ENCODE results near the gene LIG1. TPM values are rescaled to one million over a fixed set of nuclear protein-coding genes. Genes with fewer than 3 reads are reported as not detected.
A peak's percentile ranks its signal among the peaks of the same experiment; 100 is the strongest.

The LIG1 gene
- 200 and 204 TPM in 2 replicates for total RNA-seq (2021)
- percentile 78 among the genes with signal in this experiment for Bru-seq, nascent RNA
- percentile 82 among the genes with signal in this experiment for BruChase-seq, experiment 1, labeled RNA remaining after a 2-hour chase
- percentile 88 among the genes with signal in this experiment for BruChase-seq, experiment 2, labeled RNA remaining after a 6-hour chase
- long read RNA-seq, transcript LIG1-201 (28 exons, 3,384 nt), result major isoform, 150 of 330 reads
- long read RNA-seq, partial matches to known transcripts, result 51 of 330 reads
- long read RNA-seq, other reads (novel, unspliced or antisense), result 124 of 330 reads

DNA sequence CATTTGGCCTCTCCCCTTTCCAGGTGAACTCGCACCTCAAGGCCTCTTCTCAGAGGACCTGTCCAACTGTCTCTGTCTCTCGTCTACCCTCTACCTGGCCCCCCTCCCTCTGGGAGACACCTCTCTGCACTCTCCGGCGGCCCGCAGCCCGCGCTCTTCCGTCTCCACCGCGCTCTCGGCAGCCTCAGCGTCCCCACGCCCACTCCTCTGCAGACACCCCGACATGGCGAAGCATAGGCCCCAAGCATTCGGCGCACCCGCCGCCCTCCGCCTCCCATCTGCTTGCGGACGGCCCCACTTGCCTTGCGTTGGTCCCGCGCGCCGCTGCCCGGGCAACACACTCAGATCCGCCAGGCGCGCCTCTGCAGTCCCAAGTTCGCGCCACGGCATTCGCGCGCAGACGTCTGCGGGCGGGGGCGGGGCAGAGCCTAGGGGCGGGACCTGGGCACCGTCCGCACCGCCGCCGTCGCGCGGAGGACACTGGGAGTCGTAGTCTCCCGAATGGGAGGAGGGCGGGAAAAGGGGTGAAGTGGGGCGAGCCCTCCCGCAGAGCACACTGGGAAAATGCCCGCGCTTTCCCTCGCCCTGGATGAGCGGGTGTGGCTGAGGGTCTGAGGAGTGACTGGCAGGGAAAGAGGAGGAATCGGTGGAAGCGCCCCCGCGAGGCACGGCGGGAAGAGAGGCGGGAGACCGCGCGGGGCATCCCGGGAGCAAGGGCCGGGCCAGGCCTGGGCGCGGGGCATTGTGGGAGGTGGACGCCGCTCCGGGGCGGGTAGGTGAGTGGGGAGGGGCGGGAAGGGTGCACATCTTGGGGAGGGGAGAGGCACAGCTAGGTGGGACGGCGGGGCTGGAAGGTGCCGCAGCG, at the start of gene LIG1, which contains the start of gene ZSWIM9:
LIG1 (minus strand) TSS at position 406 of the 865 bp plus-strand sequence. CDS start 4,778 bp downstream, outside the sequence.
ZSWIM9 (plus strand) TSS at position 742 of the 865 bp plus-strand sequence. CDS start 1,123 bp downstream, outside the sequence.
- Histone ChIP-seq H3K4me3 (ENCODE audit: low read depth, low read length, poor library complexity, severe bottlenecking) (peak within 1 kb of the TSS; percentile 100), H3K27me3 (replicated peaks; ENCODE audit: insufficient read depth, low read depth, low read length, poor library complexity) (no peaks in the 10 kb centered on the region), H3K36me3 (ENCODE audit: insufficient read depth, low read length, poor library complexity, severe bottlenecking) (peaks cover 24% of the 10 kb centered on the region), H3K4me1 (ENCODE audit: insufficient read depth, low read length, poor library complexity, severe bottlenecking) (peaks cover 20% of the 10 kb centered on the region), H3K27ac (ENCODE audit: low read depth, low read length, poor library complexity, severe bottlenecking) (peak within 1 kb of the TSS; percentile 99), H3K9me3 (ENCODE audit: low read depth, low read length, poor library complexity, severe bottlenecking) (no peaks in the 10 kb centered on the region)
- intact Hi-C loops (cut with micrococcal nuclease; ENCODE audit: unreplicated experiment), result no loop called here
- DNase-seq (ENCODE audit: low spot score), result peak; percentile 97
- CTCF ChIA-PET, result interaction anchor here (0.7 to 1.0 kb wide), 3 partner anchors 33 to 577 kb away, joined by 4 to 9 read pairs (median 6); partner anchors contain the start of gene IZUMO1
- TF ChIP-seq, protein P1, sequence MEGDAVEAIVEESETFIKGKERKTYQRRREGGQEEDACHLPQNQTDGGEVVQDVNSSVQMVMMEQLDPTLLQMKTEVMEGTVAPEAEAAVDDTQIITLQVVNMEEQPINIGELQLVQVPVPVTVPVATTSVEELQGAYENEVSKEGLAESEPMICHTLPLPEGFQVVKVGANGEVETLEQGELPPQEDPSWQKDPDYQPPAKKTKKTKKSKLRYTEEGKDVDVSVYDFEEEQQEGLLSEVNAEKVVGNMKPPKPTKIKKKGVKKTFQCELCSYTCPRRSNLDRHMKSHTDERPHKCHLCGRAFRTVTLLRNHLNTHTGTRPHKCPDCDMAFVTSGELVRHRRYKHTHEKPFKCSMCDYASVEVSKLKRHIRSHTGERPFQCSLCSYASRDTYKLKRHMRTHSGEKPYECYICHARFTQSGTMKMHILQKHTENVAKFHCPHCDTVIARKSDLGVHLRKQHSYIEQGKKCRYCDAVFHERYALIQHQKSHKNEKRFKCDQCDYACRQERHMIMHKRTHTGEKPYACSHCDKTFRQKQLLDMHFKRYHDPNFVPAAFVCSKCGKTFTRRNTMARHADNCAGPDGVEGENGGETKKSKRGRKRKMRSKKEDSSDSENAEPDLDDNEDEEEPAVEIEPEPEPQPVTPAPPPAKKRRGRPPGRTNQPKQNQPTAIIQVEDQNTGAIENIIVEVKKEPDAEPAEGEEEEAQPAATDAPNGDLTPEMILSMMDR (conservative IDR thresholded peaks at IDR 0.05; ENCODE audit: low read depth, low read length), result no peak
- TF ChIP-seq EZH2 (IDR thresholded peaks at IDR 0.05; ENCODE audit: borderline replicate concordance, low read depth, low read length, poor library complexity, severe bottlenecking), result no peak
- POLR2A ChIA-PET (ENCODE audit: low non-redundant PET), result interaction anchor here (0.7 kb wide), 1 partner anchor 16 kb away, joined by 13 read pairs; no protein-coding TSS in a partner anchor
- no TSS peak for BruUV-seq (replicated peaks)

DNA sequence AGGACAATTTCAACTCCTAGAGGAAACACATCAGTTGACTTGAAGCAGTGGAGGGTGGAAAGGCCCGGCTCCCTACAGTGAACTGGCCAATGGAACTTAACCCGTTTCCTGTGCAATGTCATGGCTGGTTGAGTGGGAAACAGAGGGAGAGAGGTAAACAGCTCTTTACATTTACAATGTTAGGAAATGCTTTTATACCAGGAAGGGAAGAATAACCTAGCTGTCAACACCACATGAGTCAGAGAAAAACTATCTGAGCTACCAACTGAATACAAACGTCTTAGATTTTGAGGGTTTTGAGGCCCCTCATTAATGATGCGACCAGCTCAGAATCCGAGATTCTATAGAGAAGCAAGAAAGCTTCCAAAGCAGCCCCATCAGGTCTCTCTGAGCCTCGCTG, 48.9 kb upstream of the LIG1 start:
- peaks cover 38% of the 10 kb centered on the region for H3K36me3 ChIP-seq (ENCODE audit: insufficient read depth, low read length, poor library complexity, severe bottlenecking)
- H3K9me3 ChIP-seq (ENCODE audit: low read depth, low read length, poor library complexity, severe bottlenecking), result no peaks in the 10 kb centered on the region
- H3K4me1 ChIP-seq (ENCODE audit: insufficient read depth, low read length, poor library complexity, severe bottlenecking), result peaks cover 18% of the 10 kb centered on the region
- CTCF ChIA-PET, result no interaction called here
- no peak overlapping the region for H3K4me3 ChIP-seq (ENCODE audit: low read depth, low read length, poor library complexity, severe bottlenecking)
- H3K27ac ChIP-seq (ENCODE audit: low read depth, low read length, poor library complexity, severe bottlenecking), result peak overlapping the region; percentile 46
- H3K27me3 ChIP-seq (replicated peaks; ENCODE audit: insufficient read depth, low read depth, low read length, poor library complexity), result no peaks in the 10 kb centered on the region
- BruUV-seq (replicated peaks), result no TSS peak
- intact Hi-C loops (cut with micrococcal nuclease; ENCODE audit: unreplicated experiment), result no loop called here
- POLR2A ChIA-PET (ENCODE audit: low non-redundant PET), result no interaction called here
- TF ChIP-seq, protein P1 (conservative IDR thresholded peaks at IDR 0.05; ENCODE audit: low read depth, low read length), result no peak
- no peak for TF ChIP-seq EZH2 (IDR thresholded peaks at IDR 0.05; ENCODE audit: borderline replicate concordance, low read depth, low read length, poor library complexity, severe bottlenecking)
- DNase-seq (ENCODE audit: low spot score), result peak; percentile 64

DNA sequence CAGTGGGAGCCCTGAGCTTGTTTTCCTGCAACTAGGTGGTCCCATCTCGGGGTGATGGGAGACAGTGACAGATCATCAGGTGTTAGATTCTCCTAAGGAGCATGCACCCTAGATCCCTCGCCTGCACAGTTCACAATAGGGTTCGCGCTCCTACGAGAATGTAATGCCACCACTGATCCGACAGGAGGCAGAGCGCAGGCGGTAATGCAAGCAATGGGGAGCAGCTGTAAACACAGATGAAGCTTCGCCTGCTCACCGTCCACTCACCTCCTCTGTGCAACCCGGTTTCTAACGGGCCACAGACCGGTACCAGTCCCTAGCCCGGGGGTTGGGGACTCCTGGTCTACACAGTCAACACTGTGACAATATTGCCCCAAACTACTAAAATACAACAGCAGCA, 46.8 kb upstream of the LIG1 start:
- ChIA-PET CTCF (no interaction called here), POLR2A (ENCODE audit: low non-redundant PET) (interaction anchor here (0.7 kb wide), 1 partner anchor 13 kb away, joined by 3 read pairs; no protein-coding TSS in a partner anchor)
- BruUV-seq (replicated peaks), result no TSS peak
- intact Hi-C loops (cut with micrococcal nuclease; ENCODE audit: unreplicated experiment), result no loop called here
- Histone ChIP-seq H3K4me3 (ENCODE audit: low read depth, low read length, poor library complexity, severe bottlenecking) (no peak overlapping the region), H3K9me3 (ENCODE audit: low read depth, low read length, poor library complexity, severe bottlenecking) (no peaks in the 10 kb centered on the region), H3K36me3 (ENCODE audit: insufficient read depth, low read length, poor library complexity, severe bottlenecking) (peaks cover 36% of the 10 kb centered on the region), H3K27me3 (replicated peaks; ENCODE audit: insufficient read depth, low read depth, low read length, poor library complexity) (no peaks in the 10 kb centered on the region), H3K4me1 (ENCODE audit: insufficient read depth, low read length, poor library complexity, severe bottlenecking) (peaks cover 15% of the 10 kb centered on the region), H3K27ac (ENCODE audit: low read depth, low read length, poor library complexity, severe bottlenecking) (no peak overlapping the region)
- TF ChIP-seq, protein P1 (conservative IDR thresholded peaks at IDR 0.05; ENCODE audit: low read depth, low read length), result no peak
- TF ChIP-seq EZH2 (IDR thresholded peaks at IDR 0.05; ENCODE audit: borderline replicate concordance, low read depth, low read length, poor library complexity, severe bottlenecking), result no peak
- no peak for DNase-seq (ENCODE audit: low spot score)

Measured in A673 (cell line).